Measurements from ENCODE around the gene DDX42.
"Not testable (repeated sequence)": the region's sequence is repeated elsewhere in the genome, so short reads cannot be mapped to it uniquely, and the experiment has no call there.

Gene DDX42

GRCh38 chr17:63854709-63855108 lies 80.7 kb downstream of the DDX42 start:
- Histone ChIP-seq H3K27me3 (ENCODE audit: insufficient read depth, low read length, poor library complexity) (peaks cover 3% of the 10 kb centered on the region), H4K20me1 (ENCODE audit: insufficient read depth, low read length) (no peaks in the 10 kb centered on the region), H3K9me3 (ENCODE audit: insufficient read depth, low read length, severe bottlenecking) (no peaks in the 10 kb centered on the region), H3K4me1 (ENCODE audit: insufficient read depth, low read length) (no peaks in the 10 kb centered on the region), H3K4me3 (ENCODE audit: low read depth in 1 of 2, low read length in 2 of 2) (no peak overlapping the region), H3K4me2 (ENCODE audit: insufficient read depth, low read length) (no peak overlapping the region), H2AFZ (ENCODE audit: low read depth, low read length) (no peak overlapping the region), H3K27ac (ENCODE audit: low read length) (no peak overlapping the region), H3K36me3 (ENCODE audit: insufficient read depth, low read length) (no peaks in the 10 kb centered on the region), H3K79me2 (ENCODE audit: insufficient read depth, low read length) (no peaks in the 10 kb centered on the region), H3K9ac (ENCODE audit: low read depth, low read length) (no peak overlapping the region)
- ATAC-seq (ENCODE audit: insufficient read depth, low read depth) (no peak), DNase-seq (no peak)
- no peak for TF ChIP-seq EZH2 (IDR thresholded peaks at IDR 0.05; ENCODE audit: borderline replicate concordance, low read depth, low read length, severe bottlenecking)
- TF ChIP-seq, protein P1, sequence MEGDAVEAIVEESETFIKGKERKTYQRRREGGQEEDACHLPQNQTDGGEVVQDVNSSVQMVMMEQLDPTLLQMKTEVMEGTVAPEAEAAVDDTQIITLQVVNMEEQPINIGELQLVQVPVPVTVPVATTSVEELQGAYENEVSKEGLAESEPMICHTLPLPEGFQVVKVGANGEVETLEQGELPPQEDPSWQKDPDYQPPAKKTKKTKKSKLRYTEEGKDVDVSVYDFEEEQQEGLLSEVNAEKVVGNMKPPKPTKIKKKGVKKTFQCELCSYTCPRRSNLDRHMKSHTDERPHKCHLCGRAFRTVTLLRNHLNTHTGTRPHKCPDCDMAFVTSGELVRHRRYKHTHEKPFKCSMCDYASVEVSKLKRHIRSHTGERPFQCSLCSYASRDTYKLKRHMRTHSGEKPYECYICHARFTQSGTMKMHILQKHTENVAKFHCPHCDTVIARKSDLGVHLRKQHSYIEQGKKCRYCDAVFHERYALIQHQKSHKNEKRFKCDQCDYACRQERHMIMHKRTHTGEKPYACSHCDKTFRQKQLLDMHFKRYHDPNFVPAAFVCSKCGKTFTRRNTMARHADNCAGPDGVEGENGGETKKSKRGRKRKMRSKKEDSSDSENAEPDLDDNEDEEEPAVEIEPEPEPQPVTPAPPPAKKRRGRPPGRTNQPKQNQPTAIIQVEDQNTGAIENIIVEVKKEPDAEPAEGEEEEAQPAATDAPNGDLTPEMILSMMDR (IDR thresholded peaks at IDR 0.05; ENCODE audit: borderline replicate concordance, extremely low read depth, low read length, poor library complexity, severe bottlenecking): no peak

DNA sequence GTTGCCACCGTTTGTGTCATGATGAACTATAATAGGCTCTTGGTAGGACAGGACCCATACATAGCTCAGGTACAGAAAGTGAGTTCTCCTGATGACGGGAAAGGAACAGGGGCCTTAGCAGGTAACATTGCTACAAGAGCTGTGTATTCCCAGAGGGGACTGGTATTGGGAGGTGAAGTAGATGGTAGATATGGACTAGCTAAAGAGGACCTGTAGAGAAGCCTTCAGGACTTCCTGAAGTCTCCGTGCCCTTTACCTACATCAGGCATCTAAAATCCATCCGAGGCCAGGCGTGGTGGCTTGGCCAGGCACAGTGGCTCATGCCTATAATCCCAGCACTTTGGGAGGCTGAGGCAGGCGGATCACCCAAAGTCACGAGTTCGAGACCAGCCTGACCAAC lies 81.2 kb downstream of the DDX42 start:
- H3K27me3 ChIP-seq (ENCODE audit: insufficient read depth, low read length, poor library complexity): peaks cover 5% of the 10 kb centered on the region
- no peaks in the 10 kb centered on the region for H3K36me3 ChIP-seq (ENCODE audit: insufficient read depth, low read length)
- ATAC-seq (ENCODE audit: insufficient read depth, low read depth) (no peak), DNase-seq (no peak)
- no peaks in the 10 kb centered on the region for H3K79me2 ChIP-seq (ENCODE audit: insufficient read depth, low read length)
- H3K9ac ChIP-seq (ENCODE audit: low read depth, low read length): no peak overlapping the region
- no peaks in the 10 kb centered on the region for H4K20me1 ChIP-seq (ENCODE audit: insufficient read depth, low read length)
- no peak overlapping the region for H3K4me2 ChIP-seq (ENCODE audit: insufficient read depth, low read length)
- no peak overlapping the region for H2AFZ ChIP-seq (ENCODE audit: low read depth, low read length)
- H3K4me3 ChIP-seq (ENCODE audit: low read depth in 1 of 2, low read length in 2 of 2): no peak overlapping the region
- H3K9me3 ChIP-seq (ENCODE audit: insufficient read depth, low read length, severe bottlenecking): no peaks in the 10 kb centered on the region
- TF ChIP-seq, protein P1 (IDR thresholded peaks at IDR 0.05; ENCODE audit: borderline replicate concordance, extremely low read depth, low read length, poor library complexity, severe bottlenecking): no peak
- TF ChIP-seq EZH2 (IDR thresholded peaks at IDR 0.05; ENCODE audit: borderline replicate concordance, low read depth, low read length, severe bottlenecking): no peak
- no peak overlapping the region for H3K27ac ChIP-seq (ENCODE audit: low read length)
- H3K4me1 ChIP-seq (ENCODE audit: insufficient read depth, low read length): no peaks in the 10 kb centered on the region

GRCh38 chr17:63856425-63856824 lies 82.5 kb downstream of the DDX42 start:
- not testable (repeated sequence) for H3K79me2 ChIP-seq (ENCODE audit: insufficient read depth, low read length); H3K4me1 ChIP-seq (ENCODE audit: insufficient read depth, low read length); DNase-seq; H4K20me1 ChIP-seq (ENCODE audit: insufficient read depth, low read length); H3K36me3 ChIP-seq (ENCODE audit: insufficient read depth, low read length); H3K4me2 ChIP-seq (ENCODE audit: insufficient read depth, low read length); H3K9me3 ChIP-seq (ENCODE audit: insufficient read depth, low read length, severe bottlenecking); H3K27ac ChIP-seq (ENCODE audit: low read length); H2AFZ ChIP-seq (ENCODE audit: low read depth, low read length); ATAC-seq (ENCODE audit: insufficient read depth, low read depth); H3K9ac ChIP-seq (ENCODE audit: low read depth, low read length); H3K4me3 ChIP-seq (ENCODE audit: low read depth in 1 of 2, low read length in 2 of 2)
- H3K27me3 ChIP-seq (ENCODE audit: insufficient read depth, low read length, poor library complexity): peaks cover 13% of the 10 kb centered on the region

DNA sequence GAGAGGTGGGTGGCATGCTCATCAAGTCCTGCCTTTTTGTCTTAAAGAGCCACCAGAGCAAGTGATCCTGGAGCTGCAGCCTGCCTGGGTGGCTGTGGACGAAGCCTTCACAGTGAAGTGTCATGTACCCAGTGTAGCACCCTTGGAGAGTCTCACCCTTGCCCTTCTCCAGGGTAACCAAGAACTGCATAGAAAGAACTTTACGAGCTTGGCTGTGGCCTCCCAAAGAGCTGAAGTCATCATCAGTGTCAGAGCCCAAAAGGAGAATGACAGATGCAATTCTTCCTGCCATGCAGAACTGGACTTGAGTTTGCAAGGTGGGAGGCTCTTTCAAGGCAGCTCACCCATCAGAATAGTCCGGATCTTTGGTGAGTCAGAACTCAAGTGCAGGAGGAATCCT lies 85.3 kb downstream of the DDX42 start:
- Histone ChIP-seq H3K4me1 (ENCODE audit: insufficient read depth, low read length) (no peaks in the 10 kb centered on the region), H3K9ac (ENCODE audit: low read depth, low read length) (no peak overlapping the region), H2AFZ (ENCODE audit: low read depth, low read length) (no peak overlapping the region), H3K27ac (ENCODE audit: low read length) (no peak overlapping the region), H3K9me3 (ENCODE audit: insufficient read depth, low read length, severe bottlenecking) (no peaks in the 10 kb centered on the region), H3K36me3 (ENCODE audit: insufficient read depth, low read length) (no peaks in the 10 kb centered on the region), H3K4me2 (ENCODE audit: insufficient read depth, low read length) (no peak overlapping the region), H3K4me3 (ENCODE audit: low read depth in 1 of 2, low read length in 2 of 2) (no peak overlapping the region), H4K20me1 (ENCODE audit: insufficient read depth, low read length) (no peaks in the 10 kb centered on the region), H3K27me3 (ENCODE audit: insufficient read depth, low read length, poor library complexity) (peaks cover 13% of the 10 kb centered on the region), H3K79me2 (ENCODE audit: insufficient read depth, low read length) (no peaks in the 10 kb centered on the region)
- ATAC-seq (ENCODE audit: insufficient read depth, low read depth) (no peak), DNase-seq (no peak)
- TF ChIP-seq, protein P1 (IDR thresholded peaks at IDR 0.05; ENCODE audit: borderline replicate concordance, extremely low read depth, low read length, poor library complexity, severe bottlenecking): no peak
- no peak for TF ChIP-seq EZH2 (IDR thresholded peaks at IDR 0.05; ENCODE audit: borderline replicate concordance, low read depth, low read length, severe bottlenecking)

Measured in DND-41 (cell line).